ENCODE measurements around the gene RAD51B. TPM values are rescaled to one million over a fixed set of nuclear protein-coding genes. Genes with fewer than 3 reads are reported as not detected.

RAD51B gene
- total RNA-seq, 1 experiment from 2014 or later = 14.2 TPM

DNA sequence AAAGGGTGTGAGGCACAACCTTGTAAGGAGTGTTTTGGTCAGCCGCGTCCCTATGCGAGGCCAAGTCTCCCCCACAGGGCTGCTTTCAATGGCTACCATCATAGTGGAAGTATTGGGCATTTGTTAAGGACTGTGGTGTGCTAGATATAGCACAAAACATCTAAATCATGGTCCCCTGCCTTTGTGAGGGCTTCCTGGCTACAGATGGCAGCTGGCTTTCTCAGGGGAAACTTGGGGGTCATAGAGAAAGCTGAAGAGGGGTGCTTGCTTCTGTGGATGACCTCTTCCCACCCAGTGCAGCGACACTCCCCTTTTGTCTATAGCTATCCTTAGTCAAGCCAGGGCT, 657.5 kb downstream of the RAD51B start (continued):
- TF ChIP-seq, protein P1, sequence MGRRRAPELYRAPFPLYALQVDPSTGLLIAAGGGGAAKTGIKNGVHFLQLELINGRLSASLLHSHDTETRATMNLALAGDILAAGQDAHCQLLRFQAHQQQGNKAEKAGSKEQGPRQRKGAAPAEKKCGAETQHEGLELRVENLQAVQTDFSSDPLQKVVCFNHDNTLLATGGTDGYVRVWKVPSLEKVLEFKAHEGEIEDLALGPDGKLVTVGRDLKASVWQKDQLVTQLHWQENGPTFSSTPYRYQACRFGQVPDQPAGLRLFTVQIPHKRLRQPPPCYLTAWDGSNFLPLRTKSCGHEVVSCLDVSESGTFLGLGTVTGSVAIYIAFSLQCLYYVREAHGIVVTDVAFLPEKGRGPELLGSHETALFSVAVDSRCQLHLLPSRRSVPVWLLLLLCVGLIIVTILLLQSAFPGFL (CRISPR knock-in tag; IDR thresholded peaks at IDR 0.05; ENCODE audit: borderline replicate concordance) = no peak
- TF ChIP-seq, protein P2, sequence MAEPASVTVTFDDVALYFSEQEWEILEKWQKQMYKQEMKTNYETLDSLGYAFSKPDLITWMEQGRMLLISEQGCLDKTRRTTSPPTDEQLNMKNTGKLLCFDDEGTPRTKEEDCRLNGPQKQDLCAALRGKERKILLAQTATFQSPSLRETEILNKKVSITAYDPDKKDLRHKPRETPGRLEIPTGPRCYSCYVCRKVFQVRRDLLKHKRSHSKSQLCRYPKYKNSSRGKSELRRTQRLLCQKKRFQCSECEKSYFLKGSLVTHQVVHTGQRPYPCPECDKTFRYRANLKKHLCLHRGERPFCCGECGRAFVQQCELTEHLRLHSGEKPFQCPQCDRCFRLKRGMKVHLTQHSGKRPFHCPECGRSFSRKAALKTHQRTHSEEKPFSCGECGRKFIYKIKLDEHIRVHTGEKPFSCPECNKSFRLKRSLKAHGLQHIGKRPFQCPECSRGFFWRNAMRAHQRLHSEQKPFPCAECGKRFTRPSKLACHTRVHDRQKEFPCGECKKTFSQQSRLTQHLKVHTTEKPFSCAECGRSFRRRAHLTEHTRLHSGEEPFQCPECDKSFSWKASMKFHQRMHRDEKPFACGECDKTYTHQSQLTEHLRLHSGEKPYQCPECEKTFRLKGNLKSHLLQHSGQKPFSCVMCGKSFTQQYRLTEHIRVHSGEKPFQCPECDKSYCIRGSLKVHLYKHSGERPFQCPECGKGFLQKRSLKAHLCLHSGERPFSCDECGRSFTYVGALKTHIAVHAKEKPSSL (CRISPR knock-in tag; conservative IDR thresholded peaks at IDR 0.05) = no peak

- no peaks in the 10 kb centered on the region for H3K27me3 Mint-ChIP-seq (ENCODE audit: low read depth)
- DNase-seq (ENCODE audit: low spot score) = no peak
- no peaks in the 10 kb centered on the region; the same call in 1 of the 2 replicates for H3K36me3 Mint-ChIP-seq
- ATAC-seq = no peak
- ChIA-PET CTCF (no interaction called here), POLR2A (no interaction called here)
- H3K4me1 Mint-ChIP-seq = peaks cover 65% of the 10 kb centered on the region
- no peaks in the 10 kb centered on the region for H3K9me3 Mint-ChIP-seq
- H3K4me3 Mint-ChIP-seq = no peak overlapping the region
- TF ChIP-seq, protein P3, sequence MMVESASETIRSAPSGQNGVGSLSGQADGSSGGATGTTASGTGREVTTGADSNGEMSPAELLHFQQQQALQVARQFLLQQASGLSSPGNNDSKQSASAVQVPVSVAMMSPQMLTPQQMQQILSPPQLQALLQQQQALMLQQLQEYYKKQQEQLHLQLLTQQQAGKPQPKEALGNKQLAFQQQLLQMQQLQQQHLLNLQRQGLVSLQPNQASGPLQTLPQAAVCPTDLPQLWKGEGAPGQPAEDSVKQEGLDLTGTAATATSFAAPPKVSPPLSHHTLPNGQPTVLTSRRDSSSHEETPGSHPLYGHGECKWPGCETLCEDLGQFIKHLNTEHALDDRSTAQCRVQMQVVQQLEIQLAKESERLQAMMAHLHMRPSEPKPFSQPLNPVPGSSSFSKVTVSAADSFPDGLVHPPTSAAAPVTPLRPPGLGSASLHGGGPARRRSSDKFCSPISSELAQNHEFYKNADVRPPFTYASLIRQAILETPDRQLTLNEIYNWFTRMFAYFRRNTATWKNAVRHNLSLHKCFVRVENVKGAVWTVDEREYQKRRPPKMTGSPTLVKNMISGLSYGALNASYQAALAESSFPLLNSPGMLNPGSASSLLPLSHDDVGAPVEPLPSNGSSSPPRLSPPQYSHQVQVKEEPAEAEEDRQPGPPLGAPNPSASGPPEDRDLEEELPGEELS (CRISPR knock-in tag; IDR thresholded peaks at IDR 0.05) = no peak
- TF ChIP-seq, protein P4, sequence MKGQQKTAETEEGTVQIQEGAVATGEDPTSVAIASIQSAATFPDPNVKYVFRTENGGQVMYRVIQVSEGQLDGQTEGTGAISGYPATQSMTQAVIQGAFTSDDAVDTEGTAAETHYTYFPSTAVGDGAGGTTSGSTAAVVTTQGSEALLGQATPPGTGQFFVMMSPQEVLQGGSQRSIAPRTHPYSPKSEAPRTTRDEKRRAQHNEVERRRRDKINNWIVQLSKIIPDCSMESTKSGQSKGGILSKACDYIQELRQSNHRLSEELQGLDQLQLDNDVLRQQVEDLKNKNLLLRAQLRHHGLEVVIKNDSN (CRISPR knock-in tag; IDR thresholded peaks at IDR 0.05) = no peak
- no peak for TF ChIP-seq IRF1 (CRISPR knock-in tag; IDR thresholded peaks at IDR 0.05)
- TF ChIP-seq, protein P5, sequence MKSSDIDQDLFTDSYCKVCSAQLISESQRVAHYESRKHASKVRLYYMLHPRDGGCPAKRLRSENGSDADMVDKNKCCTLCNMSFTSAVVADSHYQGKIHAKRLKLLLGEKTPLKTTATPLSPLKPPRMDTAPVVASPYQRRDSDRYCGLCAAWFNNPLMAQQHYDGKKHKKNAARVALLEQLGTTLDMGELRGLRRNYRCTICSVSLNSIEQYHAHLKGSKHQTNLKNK (CRISPR knock-in tag; IDR thresholded peaks at IDR 0.05) = no peak
- TF ChIP-seq ZNF121 (CRISPR knock-in tag; IDR thresholded peaks at IDR 0.05) = no peak
- no peak for TF ChIP-seq RELA (CRISPR knock-in tag; IDR thresholded peaks at IDR 0.05; ENCODE audit: borderline replicate concordance)
- TF ChIP-seq STAT6 (CRISPR knock-in tag; conservative IDR thresholded peaks at IDR 0.05; ENCODE audit: low read depth) = no peak
- TF ChIP-seq, protein P6, sequence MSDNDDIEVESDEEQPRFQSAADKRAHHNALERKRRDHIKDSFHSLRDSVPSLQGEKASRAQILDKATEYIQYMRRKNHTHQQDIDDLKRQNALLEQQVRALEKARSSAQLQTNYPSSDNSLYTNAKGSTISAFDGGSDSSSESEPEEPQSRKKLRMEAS (CRISPR knock-in tag; IDR thresholded peaks at IDR 0.05) = no peak
- TF ChIP-seq CREM (CRISPR knock-in tag; IDR thresholded peaks at IDR 0.05) = no peak
- TF ChIP-seq E2F4 (CRISPR knock-in tag; IDR thresholded peaks at IDR 0.05; ENCODE audit: borderline replicate concordance, low read depth) = no peak
- TF ChIP-seq, protein P2 (CRISPR knock-in tag; conservative IDR thresholded peaks at IDR 0.05) = no peak
- TF ChIP-seq ZNF281 (CRISPR knock-in tag; IDR thresholded peaks at IDR 0.05) = no peak
- TF ChIP-seq TEAD1 (CRISPR knock-in tag; IDR thresholded peaks at IDR 0.05) = no peak
- TF ChIP-seq, protein P7, sequence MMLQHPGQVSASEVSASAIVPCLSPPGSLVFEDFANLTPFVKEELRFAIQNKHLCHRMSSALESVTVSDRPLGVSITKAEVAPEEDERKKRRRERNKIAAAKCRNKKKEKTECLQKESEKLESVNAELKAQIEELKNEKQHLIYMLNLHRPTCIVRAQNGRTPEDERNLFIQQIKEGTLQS (CRISPR knock-in tag; conservative IDR thresholded peaks at IDR 0.05) = no peak
- peak overlapping the region; percentile 36; the same call in 1 of the 2 replicates for H3K27ac Mint-ChIP-seq
These were observed 658.0 kb downstream of the RAD51B start for GRCh38 chr14:68477461-68478085.
